ENCODE results near the gene UNC5B. TPM values are rescaled to one million over a fixed set of nuclear protein-coding genes. Genes with fewer than 3 reads are reported as not detected.
A peak's percentile ranks its signal among the peaks of the same experiment; 100 is the strongest.
"Not testable (repeated sequence)": the region's sequence is repeated elsewhere in the genome, so short reads cannot be mapped to it uniquely, and the experiment has no call there.

The UNC5B gene
- total RNA-seq, 2 donors from 2014 or later = 0.08 TPM; not detected in 1

GRCh38 chr10:71213127-71213621, 804 bp downstream of the UNC5B start:
- Mint-ChIP-seq H3K4me1 (ENCODE audit: low read depth in 2 of 2) (peaks cover 4 to 12% of the 10 kb centered on the region in 2 donors), H3K9me3 (no peaks in the 10 kb centered on the region), H3K27ac (no peak overlapping the region), H3K4me3 (peak overlapping the region; percentile 53), H3K27me3 (peaks cover 37 to 44% of the 10 kb centered on the region in 2 donors), H3K36me3 (no peaks in the 10 kb centered on the region)
- ATAC-seq (no peak), DNase-seq (ENCODE audit: low spot score) (no peak)

GRCh38 chr10:71213761-71214440, 1.5 kb downstream of the UNC5B start:
- peak overlapping the region; percentile 53 for H3K4me3 Mint-ChIP-seq
- peaks cover 38 to 43% of the 10 kb centered on the region in 2 donors for H3K27me3 Mint-ChIP-seq
- no peaks in the 10 kb centered on the region for H3K9me3 Mint-ChIP-seq
- peaks cover 5 to 13% of the 10 kb centered on the region in 2 donors for H3K4me1 Mint-ChIP-seq (ENCODE audit: low read depth in 2 of 2)
- no peak for ATAC-seq
- H3K36me3 Mint-ChIP-seq = no peaks in the 10 kb centered on the region
- H3K27ac Mint-ChIP-seq = no peak overlapping the region
- no peak for DNase-seq (ENCODE audit: low spot score)

GRCh38 chr10:71214641-71215559, 2.5 kb downstream of the UNC5B start:
- no peak for ATAC-seq
- Mint-ChIP-seq H3K36me3 (no peaks in the 10 kb centered on the region), H3K27ac (no peak overlapping the region), H3K4me3 (peak overlapping the region; percentile 39), H3K27me3 (peaks cover 35 to 39% of the 10 kb centered on the region in 2 donors), H3K9me3 (no peaks in the 10 kb centered on the region), H3K4me1 (ENCODE audit: low read depth in 2 of 2) (peaks cover 5 to 13% of the 10 kb centered on the region in 2 donors)
- no peak for DNase-seq (ENCODE audit: low spot score)

- Mint-ChIP-seq H3K9me3 (no peaks in the 10 kb centered on the region), H3K36me3 (no peaks in the 10 kb centered on the region), H3K27ac (no peak overlapping the region), H3K27me3 (peaks cover 24 to 26% of the 10 kb centered on the region in 2 donors), H3K4me1 (ENCODE audit: low read depth in 2 of 2) (peaks cover 5 to 13% of the 10 kb centered on the region in 2 donors), H3K4me3 (no peak overlapping the region)
- DNase-seq (ENCODE audit: low spot score) (no peak), ATAC-seq (no peak)
Observed at GRCh38 chr10:71216363-71216695, 4.0 kb downstream of the UNC5B start.

- no peak for ATAC-seq
- H3K4me1 Mint-ChIP-seq (ENCODE audit: low read depth in 2 of 2) = peaks cover 5 to 11% of the 10 kb centered on the region in 2 donors
- no peak for DNase-seq (ENCODE audit: low spot score)
- H3K9me3 Mint-ChIP-seq = no peaks in the 10 kb centered on the region
- no peak overlapping the region for H3K27ac Mint-ChIP-seq
- no peaks in the 10 kb centered on the region for H3K36me3 Mint-ChIP-seq
- no peak overlapping the region for H3K4me3 Mint-ChIP-seq
- H3K27me3 Mint-ChIP-seq = peaks cover 19 to 21% of the 10 kb centered on the region in 2 donors
Observed at GRCh38 chr10:71216751-71217265, 4.4 kb downstream of the UNC5B start.

GRCh38 chr10:71217266-71218045, 5.1 kb downstream of the UNC5B start:
- DNase-seq (ENCODE audit: low spot score) = no peak
- peaks cover 18 to 20% of the 10 kb centered on the region in 2 donors for H3K27me3 Mint-ChIP-seq
- H3K4me1 Mint-ChIP-seq (ENCODE audit: low read depth in 2 of 2) = peaks cover 5 to 10% of the 10 kb centered on the region in 2 donors
- H3K9me3 Mint-ChIP-seq = no peaks in the 10 kb centered on the region
- peak overlapping the region; percentile 52 for H3K4me3 Mint-ChIP-seq
- H3K27ac Mint-ChIP-seq = no peak overlapping the region
- ATAC-seq = peak in 1 of 2 donors; percentile 28
- no peaks in the 10 kb centered on the region for H3K36me3 Mint-ChIP-seq

- Mint-ChIP-seq H3K9me3 (no peaks in the 10 kb centered on the region), H3K27me3 (peaks cover 18 to 20% of the 10 kb centered on the region in 2 donors)
- ATAC-seq = peak; percentile 9 to 16
Observed at GRCh38 chr10:71218046-71218650, 5.8 kb downstream of the UNC5B start.

GRCh38 chr10:71218651-71219050, 6.3 kb downstream of the UNC5B start:
- no peaks in the 10 kb centered on the region for H3K9me3 Mint-ChIP-seq
- H3K27ac Mint-ChIP-seq = no peak overlapping the region
- H3K4me3 Mint-ChIP-seq = no peak overlapping the region
- DNase-seq (ENCODE audit: low spot score) (no peak), ATAC-seq (no peak)
- H3K27me3 Mint-ChIP-seq = peaks cover 18 to 20% of the 10 kb centered on the region in 2 donors
- no peaks in the 10 kb centered on the region for H3K36me3 Mint-ChIP-seq
- peaks cover 5 to 10% of the 10 kb centered on the region in 2 donors for H3K4me1 Mint-ChIP-seq (ENCODE audit: low read depth in 2 of 2)

More at GRCh38 chr10:71218046-71218650, 5.8 kb downstream of the UNC5B start:
- Mint-ChIP-seq H3K27ac (no peak overlapping the region), H3K4me1 (ENCODE audit: low read depth in 2 of 2) (peaks cover 5 to 10% of the 10 kb centered on the region in 2 donors), H3K36me3 (no peaks in the 10 kb centered on the region), H3K4me3 (peak overlapping the region; percentile 52)
- no peak for DNase-seq (ENCODE audit: low spot score)

- peaks cover 15% of the 10 kb centered on the region in 2 donors for H3K27me3 Mint-ChIP-seq
- DNase-seq (ENCODE audit: low spot score); H3K36me3 Mint-ChIP-seq: not testable (repeated sequence)
Observed at GRCh38 chr10:71219236-71219917, 7.0 kb downstream of the UNC5B start.

GRCh38 chr10:71219918-71220688, 7.7 kb downstream of the UNC5B start:
- no peak for DNase-seq (ENCODE audit: low spot score)
- Mint-ChIP-seq H3K9me3 (no peaks in the 10 kb centered on the region), H3K27me3 (peaks cover 11 to 14% of the 10 kb centered on the region in 2 donors), H3K27ac (no peak overlapping the region), H3K4me1 (ENCODE audit: low read depth in 2 of 2) (peaks cover 5 to 10% of the 10 kb centered on the region in 2 donors), H3K36me3 (no peaks in the 10 kb centered on the region), H3K4me3 (no peak overlapping the region)
- ATAC-seq = no peak

More at GRCh38 chr10:71219236-71219917, 7.0 kb downstream of the UNC5B start:
- not testable (repeated sequence) for H3K4me3 Mint-ChIP-seq; H3K9me3 Mint-ChIP-seq; ATAC-seq; H3K27ac Mint-ChIP-seq; H3K4me1 Mint-ChIP-seq (ENCODE audit: low read depth in 2 of 2)

GRCh38 chr10:71220689-71221540, 8.5 kb downstream of the UNC5B start:
- H3K4me3 Mint-ChIP-seq = no peak overlapping the region

More at GRCh38 chr10:71220689-71221540, 8.5 kb downstream of the UNC5B start:
- Mint-ChIP-seq H3K27ac (no peak overlapping the region), H3K9me3 (no peaks in the 10 kb centered on the region), H3K27me3 (peaks cover 5 to 9% of the 10 kb centered on the region in 2 donors), H3K36me3 (no peaks in the 10 kb centered on the region), H3K4me1 (ENCODE audit: low read depth in 2 of 2) (peaks cover 5 to 9% of the 10 kb centered on the region in 2 donors)
- ATAC-seq (no peak), DNase-seq (ENCODE audit: low spot score) (no peak)

Measured in natural killer cell treated with Interleukin-12 subunit alpha and Interleukin-12 subunit beta and Interleukin-15 and Interleukin-18, amount 100 ng/mL, for 72 hours (primary cell).